Spleen (tissue), 11 donors: ENCODE results near the gene RRAD. TPM values are rescaled to one million over a fixed set of nuclear protein-coding genes. Genes with fewer than 3 reads are reported as not detected.

Source experiments
- DNase-seq: peaks from one replicate; pipeline ENCODE4 v3.0.0-alpha.2; 2020
- H3K27ac ChIP-seq, 8 donors: fragments of 200-600 bp; sonication (generic) in 7 of 8; 1 replicate in 4 of 8; 2 replicates in 4 of 8; pipeline versions ENCODE4 v1.5.0 to v1.8.0; 2016 to 2021; ENCODE audit warnings: inconsistent platforms in 4 of 8, mild to moderate bottlenecking in 4 of 8, moderate library complexity in 1 of 8
- H3K27me3 ChIP-seq, 7 donors: fragments of 200-600 bp; sonication (generic) in 6 of 7; replicated peaks in 1 of 7; 1 replicate in 4 of 7; 2 replicates in 3 of 7; pipeline versions ENCODE4 v1.5.0 to v1.8.0; 2016 to 2021; ENCODE audit warnings: inconsistent platforms in 3 of 7, mild to moderate bottlenecking in 1 of 7
- H3K36me3 ChIP-seq, 6 donors: fragments of 200-600 bp; sonication (generic) in 5 of 6; 1 replicate in 4 of 6; 2 replicates in 2 of 6; pipeline versions ENCODE4 v1.5.0 to v1.8.0; 2016 to 2021; ENCODE audit warnings: inconsistent platforms in 2 of 6
- H3K4me1 ChIP-seq, 6 donors: fragments of 200-600 bp; sonication (generic) in 5 of 6; 1 replicate in 3 of 6; 2 replicates in 3 of 6; pipeline versions ENCODE4 v1.5.0 to v1.8.0; 2016 to 2021; ENCODE audit warnings: inconsistent platforms in 3 of 6
- H3K4me3 ChIP-seq, 8 donors: fragments of 200-600 bp; sonication (generic) in 7 of 8; 1 replicate in 4 of 8; 2 replicates in 4 of 8; pipeline versions ENCODE4 v1.5.0 to v1.8.0; 2016 to 2021; ENCODE audit warnings: inconsistent platforms in 4 of 8, mild to moderate bottlenecking in 4 of 8, moderate library complexity in 2 of 8
- H3K9me3 ChIP-seq, 8 donors: fragments of 200-600 bp; sonication (generic) in 7 of 8; 1 replicate in 4 of 8; 2 replicates in 4 of 8; pipeline versions ENCODE4 v1.5.0 to v1.8.0; 2016 to 2021; ENCODE audit warnings: inconsistent platforms in 4 of 8
- POLR2A ChIP-seq, 3 donors: fragments of 450-650 bp; IDR thresholded peaks; one replicate each; pipeline ENCODE4 v1.5.1; 2017; ENCODE audit warnings: antibody characterized with exemption in 3 of 3, mild to moderate bottlenecking in 1 of 3
- POLR2AphosphoS5 ChIP-seq, 3 donors: sonication (generic); formaldehyde crosslinking; IDR thresholded peaks; one replicate each; pipeline ENCODE4 v1.5.1; 2017; ENCODE audit warnings: antibody characterized with exemption in 3 of 3
- WGBS, 5 donors: extraction: QIAGEN DNeasy Blood & Tissue Kit in 3 of 5; methylation state at CpG; one replicate each; pipeline versions ENCODE4 v1.1.5 to v1.1.7; 2013 to 2018; 5-methylcytosine and 5-hydroxymethylcytosine counted together
- intact Hi-C: fragments of 100-400 bp; cut with DNase I; formaldehyde crosslinking; loops from one replicate; pipeline ENCODE4 v1.15.0; 2023; ENCODE audit warnings: low total_unique reads
- polyA plus RNA-seq, 3 donors: library from polyadenylated mRNA; stranded (reverse); fragments of 200-250 nt; gene quantifications; one replicate each; pipeline ENCODE4 v1.2.1, GENCODE V29; 2013
- total RNA-seq, 7 donors: library from RNA; depleted of rRNA in 3 of 7; stranded (reverse); fragments of >200 nt in 3 of 7; fragmentation: NEBNext Ultra II Directional in 4 of 7; extraction: Animal tissue kit (Norgen Biotek cat#: 25700) in 4 of 7; gene quantifications; one replicate each; pipeline versions ENCODE4 v1.1.0 to v1.2.1, GENCODE V29; 2016 to 2021
- TF ChIP-seq, protein P1 (sequence below), 11 experiments: fragments of 200-600 bp in 7 of 11; fragments of 450-650 bp in 4 of 11; sonication (generic) in 4 of 11; IDR thresholded peaks in 8 of 11; conservative IDR thresholded peaks in 3 of 11; 1 replicate in 7 of 11; 2 replicates in 4 of 11; pipeline versions ENCODE4 v1.4.0 to v1.8.0; 2016 to 2021; ENCODE audit warnings: antibody characterized with exemption in 11 of 11, inconsistent platforms in 4 of 11, mild to moderate bottlenecking in 1 of 11
- donor health status: healthy with polysubstance abuse.
- donor health status: DM: no; HTN: no; CAD: no; lungs with moderate emphysema.
- donor health status: DM: no; HTN: no; CAD: no.
- donor health status: Bipolar disorder and iron deficiency.
- donor health status: healthy.
- donor health status: DM: no; HTN: no; CAD: no.
- donor health status: DM: yes; HTN: yes; CAD: no.

Gene RRAD
- total and polyA plus RNA-seq, 10 donors = 0.52 to 16.4 (median 1.9) TPM

DNA sequence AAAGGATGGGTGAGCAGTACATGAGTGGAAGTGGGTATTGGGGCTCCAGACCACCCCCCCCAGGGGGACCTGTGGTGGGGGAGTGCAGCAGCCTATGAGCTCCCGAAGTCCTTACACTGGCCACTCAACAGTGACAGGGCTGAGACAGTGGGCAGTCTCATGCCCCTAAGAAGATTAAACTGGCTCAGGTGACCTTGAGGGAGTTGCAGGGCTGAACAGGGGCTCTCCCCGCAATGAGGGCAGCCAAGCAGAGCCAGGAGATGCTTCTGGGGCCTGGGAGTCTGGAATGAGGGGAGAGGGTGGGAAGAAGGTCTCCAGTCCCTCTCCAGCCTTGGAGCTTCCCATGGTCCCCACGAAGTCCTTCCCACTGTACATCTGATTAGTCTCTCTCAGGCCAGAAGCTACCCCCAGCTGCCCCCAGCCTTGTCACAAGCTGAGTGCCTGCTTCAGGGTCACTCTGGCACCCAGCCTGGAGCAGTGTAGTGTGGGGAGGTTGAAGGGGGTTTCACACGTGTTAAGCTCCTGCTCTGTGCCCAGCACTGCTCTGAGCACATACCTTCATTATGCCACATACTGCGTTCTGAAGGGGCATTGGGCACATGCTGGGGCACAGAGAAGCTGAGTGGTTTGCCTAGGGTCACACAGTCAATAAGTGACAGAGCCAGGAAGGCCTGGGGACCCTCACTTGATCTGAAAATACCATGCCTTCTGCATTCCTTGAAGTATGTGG, 5.6 kb downstream of the RRAD start:
- intact Hi-C loops = no loop called here
- H3K36me3 ChIP-seq = no peaks in the 10 kb centered on the region
- TF ChIP-seq, protein P1, sequence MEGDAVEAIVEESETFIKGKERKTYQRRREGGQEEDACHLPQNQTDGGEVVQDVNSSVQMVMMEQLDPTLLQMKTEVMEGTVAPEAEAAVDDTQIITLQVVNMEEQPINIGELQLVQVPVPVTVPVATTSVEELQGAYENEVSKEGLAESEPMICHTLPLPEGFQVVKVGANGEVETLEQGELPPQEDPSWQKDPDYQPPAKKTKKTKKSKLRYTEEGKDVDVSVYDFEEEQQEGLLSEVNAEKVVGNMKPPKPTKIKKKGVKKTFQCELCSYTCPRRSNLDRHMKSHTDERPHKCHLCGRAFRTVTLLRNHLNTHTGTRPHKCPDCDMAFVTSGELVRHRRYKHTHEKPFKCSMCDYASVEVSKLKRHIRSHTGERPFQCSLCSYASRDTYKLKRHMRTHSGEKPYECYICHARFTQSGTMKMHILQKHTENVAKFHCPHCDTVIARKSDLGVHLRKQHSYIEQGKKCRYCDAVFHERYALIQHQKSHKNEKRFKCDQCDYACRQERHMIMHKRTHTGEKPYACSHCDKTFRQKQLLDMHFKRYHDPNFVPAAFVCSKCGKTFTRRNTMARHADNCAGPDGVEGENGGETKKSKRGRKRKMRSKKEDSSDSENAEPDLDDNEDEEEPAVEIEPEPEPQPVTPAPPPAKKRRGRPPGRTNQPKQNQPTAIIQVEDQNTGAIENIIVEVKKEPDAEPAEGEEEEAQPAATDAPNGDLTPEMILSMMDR (IDR thresholded peaks at IDR 0.05 in 8 of 11, conservative IDR thresholded peaks at IDR 0.05 in 3 of 11) = no peak
- TF ChIP-seq POLR2A (IDR thresholded peaks at IDR 0.05) (no peak), POLR2AphosphoS5 (IDR thresholded peaks at IDR 0.05) (no peak)
- no peak overlapping the region for H3K4me3 ChIP-seq
- DNase-seq = no peak
- 47 to 83% (median 66%) methylated on average over 3 to 5 of the region's 5 CpGs for WGBS, 5 donors
- peaks cover 0 to 8% (median 5%) of the 10 kb centered on the region in 6 donors for H3K4me1 ChIP-seq
- no peak overlapping the region for H3K27ac ChIP-seq
- H3K9me3 ChIP-seq = no peaks in the 10 kb centered on the region
- H3K27me3 ChIP-seq = peaks cover 0 to 62% (median 13%) of the 10 kb centered on the region in 7 donors

DNA sequence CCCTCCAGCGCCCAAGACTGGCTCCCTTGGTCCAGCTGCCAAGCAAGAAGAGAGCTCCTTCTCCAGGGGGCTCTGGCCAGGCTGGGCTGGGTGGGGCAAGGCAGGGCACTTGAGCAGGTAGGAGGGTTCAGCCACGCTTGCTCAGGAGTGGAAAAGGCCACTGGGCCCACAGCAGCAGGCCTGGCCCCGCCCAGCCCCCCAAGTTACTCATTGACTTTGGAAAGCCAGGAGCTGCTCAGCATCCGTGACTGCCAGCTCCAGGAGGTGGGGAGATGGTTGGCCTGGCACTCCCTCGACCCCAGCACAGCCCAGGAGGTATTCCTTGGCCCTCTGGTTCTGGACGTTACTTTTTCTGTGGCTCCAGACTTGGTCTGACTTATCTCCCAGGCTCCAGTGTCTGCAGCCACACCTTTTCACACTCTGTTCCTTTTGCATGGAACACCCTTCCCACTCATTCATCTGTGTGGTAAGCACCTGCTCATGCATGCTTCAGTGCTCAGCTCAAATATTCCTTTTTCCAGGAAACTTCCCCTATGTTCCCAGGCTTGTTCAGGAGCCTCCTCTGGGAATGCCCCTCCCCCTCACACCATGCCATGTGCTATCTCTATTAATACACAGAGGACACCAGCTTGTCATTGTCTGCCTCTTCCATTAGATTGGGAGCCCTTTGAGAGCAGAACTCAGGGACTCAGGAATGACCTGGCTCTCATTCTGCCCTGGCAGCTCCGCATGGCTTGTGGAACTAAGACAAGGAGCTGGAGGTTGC, 6.3 kb downstream of the RRAD start, which contains the start of gene CDH16:
Gene CDH16 (minus strand): TSS at position 83 of the 766 bp plus-strand sequence. CDS start 820 bp downstream, outside the sequence.
- 69 to 87% (median 77%) methylated on average over 7 of the region's 7 CpGs for WGBS, 5 donors
- Histone ChIP-seq H3K27me3 (peaks cover 0 to 54% (median 6%) of the 10 kb centered on the region in 7 donors), H3K4me3 (no peak within 1 kb of the TSS), H3K36me3 (no peaks in the 10 kb centered on the region), H3K27ac (no peak within 1 kb of the TSS), H3K4me1 (peaks cover 0 to 2% (median 0%) of the 10 kb centered on the region in 6 donors), H3K9me3 (no peaks in the 10 kb centered on the region)
- intact Hi-C loops = no loop called here
- no peak for TF ChIP-seq POLR2AphosphoS5 (IDR thresholded peaks at IDR 0.05)
- TF ChIP-seq POLR2A (IDR thresholded peaks at IDR 0.05) = no peak
- TF ChIP-seq, protein P1 (IDR thresholded peaks at IDR 0.05 in 8 of 11, conservative IDR thresholded peaks at IDR 0.05 in 3 of 11) = no peak
- DNase-seq = no peak

DNA sequence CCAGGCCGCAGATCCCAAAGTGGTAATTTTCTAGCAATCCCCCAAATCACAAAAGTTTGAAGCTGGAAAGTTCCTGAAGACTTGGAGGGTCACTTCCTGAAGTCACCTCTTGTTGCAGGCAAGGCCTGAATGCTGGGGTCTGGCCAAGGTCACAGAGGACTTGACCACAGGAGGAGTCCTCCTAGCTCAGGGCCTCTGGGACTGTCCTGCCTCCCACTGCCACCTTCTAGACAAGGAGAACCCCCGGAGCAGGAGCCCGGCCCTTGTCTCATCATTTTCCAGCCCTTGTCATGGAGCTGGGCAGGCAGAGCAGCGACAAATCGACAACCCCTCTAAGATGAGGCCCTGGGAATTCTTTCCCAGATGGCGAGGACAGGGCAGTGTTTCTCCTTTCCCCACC, 7.0 kb downstream of the RRAD start:
- H3K9me3 ChIP-seq = no peaks in the 10 kb centered on the region
- TF ChIP-seq POLR2AphosphoS5 (IDR thresholded peaks at IDR 0.05) = no peak
- TF ChIP-seq, protein P1 (IDR thresholded peaks at IDR 0.05 in 8 of 11, conservative IDR thresholded peaks at IDR 0.05 in 3 of 11) = no peak
- no peak for TF ChIP-seq POLR2A (IDR thresholded peaks at IDR 0.05)
- no peaks in the 10 kb centered on the region for H3K4me1 ChIP-seq
- 80 to 92% (median 87%) methylated on average over 6 of the region's 6 CpGs for WGBS, 5 donors
- H3K36me3 ChIP-seq = no peaks in the 10 kb centered on the region
- DNase-seq = no peak
- H3K4me3 ChIP-seq = no peak overlapping the region
- intact Hi-C loops = no loop called here
- no peak overlapping the region for H3K27ac ChIP-seq
- peaks cover 0 to 48% (median 0%) of the 10 kb centered on the region in 7 donors for H3K27me3 ChIP-seq

DNA sequence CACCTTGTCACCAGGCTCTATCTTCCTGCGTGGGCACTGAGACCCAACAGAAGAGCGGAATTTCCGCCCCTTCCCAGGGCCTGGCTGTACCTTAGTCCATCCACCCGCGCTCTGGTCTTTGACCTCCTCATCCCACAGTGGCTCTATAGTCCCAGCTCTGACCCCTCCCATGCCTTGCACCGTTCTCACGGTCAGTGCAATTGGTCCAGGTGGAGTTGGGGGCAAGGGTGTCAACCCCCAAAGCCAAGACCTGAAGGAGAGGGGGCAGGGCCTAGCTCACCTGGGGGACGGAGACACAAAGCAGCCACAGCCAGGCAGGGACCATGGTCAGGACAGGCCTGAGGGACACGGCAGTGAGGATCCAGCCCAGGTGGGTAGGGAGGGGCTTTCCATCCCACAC, 7.6 kb downstream of the RRAD start:
- TF ChIP-seq, protein P1 (IDR thresholded peaks at IDR 0.05 in 8 of 11, conservative IDR thresholded peaks at IDR 0.05 in 3 of 11) = no peak
- no peak for TF ChIP-seq POLR2AphosphoS5 (IDR thresholded peaks at IDR 0.05)
- no peak for TF ChIP-seq POLR2A (IDR thresholded peaks at IDR 0.05)
- Histone ChIP-seq H3K36me3 (no peaks in the 10 kb centered on the region), H3K4me3 (no peak overlapping the region), H3K27ac (no peak overlapping the region), H3K27me3 (peaks cover 0 to 42% (median 0%) of the 10 kb centered on the region in 7 donors), H3K9me3 (no peaks in the 10 kb centered on the region), H3K4me1 (no peaks in the 10 kb centered on the region)
- intact Hi-C loops = no loop called here
- no peak for DNase-seq
- 84 to 95% (median 87%) methylated on average over 8 to 9 of the region's 9 CpGs for WGBS, 5 donors
